A549 (cell line): ENCODE measurements around the gene FRMD1. TPM values are rescaled to one million over a fixed set of nuclear protein-coding genes. Genes with fewer than 3 reads are reported as not detected.

Experiments
- ATAC-seq, 2 experiments: fragments of 200-7000 bp in 1 of 2; fragments of >200 bp in 1 of 2; cut with Nextera tagmentation in 1 of 2; cut with Tn5 transposase in 1 of 2; 3 replicates each; pipeline versions ENCODE4 v1.8.0 to v1.9.1; 2018 to 2020; ENCODE audit warnings: mild to moderate bottlenecking in 1 of 2, moderate library complexity in 1 of 2
- CTCF ChIA-PET: fragments of 300-600 bp; sonication (Branson Sonifier 250); formaldehyde crosslinking; extraction: SDS; loops from one replicate; lab custom pipeline; 2021; ENCODE audit warnings: antibody characterized with exemption, inconsistent platforms; lab: Yijun Ruan, JAX
- POLR2A ChIA-PET: fragments of 350-600 bp; formaldehyde crosslinking; extraction: SDS; loops from one replicate; lab custom pipeline; 2021; ENCODE audit warnings: antibody characterized with exemption, inconsistent platforms; lab: Yijun Ruan, JAX
- DNase-seq, 2 experiments: peaks; one replicate each; pipeline versions ENCODE4 v3.0.0 to v3.0.0-alpha.2; 2011 to 2016; ENCODE audit warnings: low read depth in 1 of 2, low spot score in 1 of 2
- FAIRE-seq: peaks from 2 replicates; lab custom pipeline; 2011; peaks lifted over from hg19 to GRCh38; lab: Jason Lieb, UNC
- H3K27ac ChIP-seq, 2 experiments: fragments of >200 bp; sonication (Bioruptor Twin); formaldehyde crosslinking; 3 replicates each; pipeline ENCODE4 v1.5.1; 2016 to 2017
- H3K4me1 ChIP-seq: fragments of >200 bp; sonication (Bioruptor Twin); formaldehyde crosslinking; 3 replicates; pipeline ENCODE4 v1.6.1; 2016
- H3K4me2 ChIP-seq: fragments of >200 bp; sonication (Bioruptor Twin); formaldehyde crosslinking; 3 replicates; pipeline ENCODE4 v1.6.1; 2016
- H3K4me3 ChIP-seq: fragments of >200 bp; sonication (Bioruptor Twin); formaldehyde crosslinking; 3 replicates; pipeline ENCODE4 v1.5.1; 2016
- H3K9me3 ChIP-seq: fragments of >200 bp; sonication (Bioruptor Twin); formaldehyde crosslinking; 3 replicates; pipeline ENCODE4 v1.6.1; 2016
- BCL3 ChIP-seq: fragments of >200 bp; sonication (Bioruptor Twin); formaldehyde crosslinking; IDR thresholded peaks from 3 replicates; pipeline ENCODE4 v1.6.1; 2016
- CBX2 ChIP-seq: fragments of 200-600 bp; sonication (generic); IDR thresholded peaks from 2 replicates; pipeline ENCODE4 v1.6.1; 2016; ENCODE audit warnings: low read depth, mild to moderate bottlenecking, borderline replicate concordance
- CHD2 ChIP-seq: fragments of 150-350 bp; IDR thresholded peaks from 2 replicates; pipeline ENCODE4 v1.6.1; 2014; ENCODE audit warnings: low read length; ENCODE audit not compliant: partially characterized antibody
- CHD4 ChIP-seq: fragments of 200-600 bp; sonication (generic); IDR thresholded peaks from 2 replicates; pipeline ENCODE4 v1.6.1; 2016; ENCODE audit warnings: antibody characterized with exemption, mild to moderate bottlenecking, borderline replicate concordance
- EHMT2 ChIP-seq: fragments of 200-600 bp; sonication (generic); IDR thresholded peaks from 2 replicates; pipeline ENCODE4 v1.6.1; 2016; ENCODE audit warnings: antibody characterized with exemption, low read depth, mild to moderate bottlenecking, moderate library complexity
- ELK1 ChIP-seq: fragments of 150-350 bp; IDR thresholded peaks from 2 replicates; pipeline ENCODE4 v1.6.1; 2014; ENCODE audit warnings: low read depth, mild to moderate bottlenecking, low read length
- EP300 ChIP-seq, 2 experiments: fragments of >200 bp; sonication (Bioruptor Twin); formaldehyde crosslinking; IDR thresholded peaks; 2 replicates in 1 of 2; 3 replicates in 1 of 2; pipeline ENCODE4 v1.6.1; 2016 to 2017
- FOSB ChIP-seq: fragments of 250-450 bp; sonication (Bioruptor Pico); IDR thresholded peaks from 2 replicates; pipeline ENCODE4 v1.5.0; 2020; ENCODE audit warnings: mild to moderate bottlenecking, moderate library complexity
- GATA3 ChIP-seq: IDR thresholded peaks from 2 replicates; pipeline ENCODE4 v1.6.1; 2012; ENCODE audit warnings: borderline replicate concordance
- HES2 ChIP-seq: fragments of >200 bp; sonication (Bioruptor Twin); formaldehyde crosslinking; IDR thresholded peaks from 2 replicates; pipeline ENCODE4 v1.6.1; 2016
- HMGXB4 ChIP-seq: fragments of 250-450 bp; sonication (Bioruptor Pico); IDR thresholded peaks from 2 replicates; pipeline ENCODE4 v1.5.0; 2021; ENCODE audit warnings: mild to moderate bottlenecking, moderate library complexity, borderline replicate concordance
- JUN ChIP-seq, 2 experiments: fragments of >200 bp; sonication (Bioruptor Twin); formaldehyde crosslinking; IDR thresholded peaks; 2 replicates in 1 of 2; 3 replicates in 1 of 2; pipeline ENCODE4 v1.6.1; 2016 to 2017
- JUNB ChIP-seq: fragments of >200 bp; sonication (Bioruptor Twin); formaldehyde crosslinking; IDR thresholded peaks from 2 replicates; pipeline ENCODE4 v1.6.1; 2016
- KDM1A ChIP-seq: fragments of 200-600 bp; sonication (generic); IDR thresholded peaks from 2 replicates; pipeline ENCODE4 v1.6.1; 2016; ENCODE audit warnings: low read depth, mild to moderate bottlenecking
- MAFK ChIP-seq: fragments of 450-650 bp; IDR thresholded peaks from 2 replicates; pipeline ENCODE4 v1.6.1; 2014; ENCODE audit not compliant: partially characterized antibody
- MAZ ChIP-seq: fragments of 150-350 bp; IDR thresholded peaks from 2 replicates; pipeline ENCODE4 v1.6.1; 2014; ENCODE audit warnings: antibody characterized with exemption, low read depth, low read length, borderline replicate concordance
- PBX3 ChIP-seq: IDR thresholded peaks from 2 replicates; pipeline ENCODE4 v1.6.1; 2012
- RCOR1 ChIP-seq: fragments of 150-350 bp; IDR thresholded peaks from 2 replicates; pipeline ENCODE4 v1.6.1; 2014; ENCODE audit warnings: antibody characterized with exemption, low read length, low read depth
- REST ChIP-seq: fragments of 200-600 bp; sonication (generic); IDR thresholded peaks from 2 replicates; pipeline ENCODE4 v1.6.1; 2016; ENCODE audit warnings: antibody characterized with exemption, mild to moderate bottlenecking, moderate library complexity
- RFX5 ChIP-seq: fragments of 450-650 bp; IDR thresholded peaks from 2 replicates; pipeline ENCODE4 v1.7.1; 2014; ENCODE audit warnings: antibody characterized with exemption, mild to moderate bottlenecking, moderate library complexity
- SREBF2 ChIP-seq: fragments of 450-650 bp; IDR thresholded peaks from 2 replicates; pipeline ENCODE4 v1.6.1; 2014; ENCODE audit warnings: mild to moderate bottlenecking, moderate library complexity
- TFCP2L1 ChIP-seq: fragments of 250-450 bp; sonication (Bioruptor Pico); IDR thresholded peaks from 2 replicates; pipeline ENCODE4 v1.5.0; 2021; ENCODE audit warnings: mild to moderate bottlenecking
- ZFP36 ChIP-seq: fragments of 450-650 bp; IDR thresholded peaks from 2 replicates; pipeline ENCODE4 v1.6.1; 2014; ENCODE audit warnings: borderline replicate concordance; ENCODE audit not compliant: partially characterized antibody
- ZSCAN20 ChIP-seq: fragments of 250-450 bp; sonication (Bioruptor Pico); IDR thresholded peaks from 2 replicates; pipeline ENCODE4 v1.8.0; 2022; ENCODE audit warnings: mild to moderate bottlenecking, moderate library complexity
- WGBS: methylation state at CpG from one replicate; pipeline ENCODE4 v1.1.6; 2017; ENCODE audit errors: missing lambda C conversion rate; 5-methylcytosine and 5-hydroxymethylcytosine counted together
- polyA plus RNA-seq, 4 experiments: library from polyadenylated mRNA; depleted of rRNA in 3 of 4; stranded (reverse); fragments of >200 nt; fragmentation: RNase III in 1 of 4; extraction: RNeasy Plus Mini Kit Qiagen cat#74134 plus additional on column Dnase treatment in 1 of 4; gene quantifications; 2 replicates in 3 of 4; 3 replicates in 1 of 4; pipeline ENCODE4 v1.2.3, GENCODE V29; 2011 to 2017

The FRMD1 gene
- polyA plus RNA-seq, 2 of the 4 experiments (the other 2 are of a cell fraction): not detected

- H3K4me3 ChIP-seq: no peak overlapping the region
Measured at GRCh38 chr6:168042426-168043192, 36.4 kb downstream of the FRMD1 start.

GRCh38 chr6:168041928-168042327 is 37.1 kb downstream of the FRMD1 start:
- 73% methylated on average over 7 of the region's 15 CpGs for WGBS
- POLR2A ChIA-PET: no interaction called here
- no peak for DNase-seq
- Histone ChIP-seq H3K9me3 (peaks cover 10% of the 10 kb centered on the region; the same call in 2 of the 3 replicates), H3K4me3 (no peak overlapping the region), H3K4me2 (no peak overlapping the region), H3K27ac (no peak overlapping the region), H3K4me1 (no peaks in the 10 kb centered on the region)
- no peak for TF ChIP-seq CHD2
- TF ChIP-seq TFCP2L1 (CRISPR knock-in tag): no peak
- no peak for TF ChIP-seq ZSCAN20
- no peak for TF ChIP-seq EP300 (IDR thresholded peaks at IDR 0.05)
- TF ChIP-seq JUNB: no peak
- no peak for TF ChIP-seq CBX2
- FAIRE-seq: no peak
- ATAC-seq: no peak; a peak in 1 of 6 replicates
- CTCF ChIA-PET: no interaction called here

More at GRCh38 chr6:168042426-168043192, 36.4 kb downstream of the FRMD1 start:
- 72% methylated on average over 16 of the region's 29 CpGs for WGBS
- ChIA-PET CTCF (no interaction called here), POLR2A (no interaction called here)
- FAIRE-seq (no peak), ATAC-seq (no peak), DNase-seq (no peak)
- Histone ChIP-seq H3K9me3 (peaks cover 10% of the 10 kb centered on the region; the same call in 2 of the 3 replicates), H3K4me2 (no peak overlapping the region), H3K4me1 (no peaks in the 10 kb centered on the region), H3K27ac (no peak overlapping the region)
- no peak for TF ChIP-seq HES2
- TF ChIP-seq ELK1: no peak
- TF ChIP-seq ZSCAN20: no peak
- no peak for TF ChIP-seq RFX5

GRCh38 chr6:168040856-168041496 is 38.0 kb downstream of the FRMD1 start:
- peaks cover 10% of the 10 kb centered on the region; the same call in 2 of the 3 replicates for H3K9me3 ChIP-seq
- peaks cover 3% of the 10 kb centered on the region; the same call in 1 of the 3 replicates for H3K4me1 ChIP-seq
- no peak overlapping the region for H3K27ac ChIP-seq
- FAIRE-seq (no peak), DNase-seq (no peak), ATAC-seq (no peak)
- H3K4me3 ChIP-seq: no peak overlapping the region
- WGBS: 80% methylated on average over 11 of the region's 15 CpGs
- POLR2A ChIA-PET: no interaction called here
- CTCF ChIA-PET: no interaction called here
- no peak overlapping the region for H3K4me2 ChIP-seq
- TF ChIP-seq KDM1A (no peak), FOSB (CRISPR knock-in tag) (no peak), HMGXB4 (CRISPR knock-in tag) (no peak), EHMT2 (no peak), PBX3 (no peak), BCL3 (no peak), GATA3 (no peak), REST (no peak), SREBF2 (no peak), JUN (IDR thresholded peaks at IDR 0.05) (no peak), MAFK (no peak), CHD4 (no peak), MAZ (no peak), RCOR1 (no peak), ZFP36 (no peak)
